Measurements from ENCODE around the gene GDAP2. TPM values are rescaled to one million over a fixed set of nuclear protein-coding genes. Genes with fewer than 3 reads are reported as not detected.

GDAP2 gene
- total RNA-seq, 4 donors from 2014 or later, result 38.7 to 48.9 (median 47.6) TPM

DNA sequence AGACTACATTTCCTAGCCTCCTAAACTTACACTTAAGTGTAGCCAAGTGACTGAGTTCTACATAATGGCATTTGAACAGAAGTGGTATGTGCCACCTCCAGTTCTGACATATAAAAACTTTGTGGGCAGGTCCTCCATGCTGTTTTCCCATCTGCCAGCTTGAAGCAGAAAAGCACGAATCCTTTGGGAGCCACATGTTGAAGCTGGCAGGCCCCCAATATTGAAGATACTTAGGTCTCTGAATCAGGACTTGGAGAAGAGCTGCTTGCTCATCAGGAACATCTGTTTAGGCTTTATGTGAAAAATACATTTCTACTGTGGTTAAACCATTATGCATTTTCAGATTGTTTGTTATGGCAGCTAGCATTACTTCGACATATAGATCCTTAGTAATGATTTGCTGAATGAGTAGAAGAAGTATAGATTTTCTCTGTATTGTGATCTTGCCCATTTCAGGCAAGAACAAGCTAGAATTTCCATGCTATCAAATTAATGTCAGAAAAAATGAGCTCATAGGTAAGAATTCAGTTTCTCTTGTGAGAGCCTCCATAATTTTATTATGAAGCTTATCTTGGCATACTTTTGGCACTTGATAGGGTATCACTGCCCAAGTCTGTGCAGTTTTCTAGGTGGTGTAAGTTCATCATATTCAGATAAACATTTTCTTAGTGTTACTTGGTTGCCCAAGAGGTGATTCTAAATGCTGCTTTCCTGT, 68.4 kb downstream of the GDAP2 start:
- no peak overlapping the region for H3K4me3 ChIP-seq (replicated peaks in 1 of 3)

DNA sequence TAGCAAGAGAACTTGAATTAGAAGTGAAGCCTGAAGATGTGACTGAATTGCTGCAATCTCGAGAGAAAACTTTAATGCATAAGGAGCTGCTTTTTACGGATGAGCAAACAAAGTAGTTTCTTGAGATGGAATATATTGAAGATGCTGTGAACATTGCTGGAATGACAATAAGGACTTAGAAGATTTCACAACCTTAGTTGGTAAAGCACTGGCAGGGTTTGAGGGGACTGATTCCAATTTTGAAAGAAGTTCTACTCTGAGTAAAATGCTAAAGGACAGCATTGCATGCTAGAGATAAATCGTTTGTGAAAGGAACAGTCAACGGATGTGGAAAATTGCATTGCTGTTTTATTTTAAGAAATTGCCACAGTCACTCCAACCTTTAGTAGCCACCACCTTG, 69.5 kb downstream of the GDAP2 start:
- Histone ChIP-seq H3K27ac (no peak overlapping the region), H3K4me3 (replicated peaks in 1 of 3) (no peak overlapping the region), H3K27me3 (no peaks in the 10 kb centered on the region), H3K36me3 (no peaks in the 10 kb centered on the region), H3K9me3 (no peaks in the 10 kb centered on the region), H3K4me1 (no peaks in the 10 kb centered on the region)
- TF ChIP-seq, protein P1, sequence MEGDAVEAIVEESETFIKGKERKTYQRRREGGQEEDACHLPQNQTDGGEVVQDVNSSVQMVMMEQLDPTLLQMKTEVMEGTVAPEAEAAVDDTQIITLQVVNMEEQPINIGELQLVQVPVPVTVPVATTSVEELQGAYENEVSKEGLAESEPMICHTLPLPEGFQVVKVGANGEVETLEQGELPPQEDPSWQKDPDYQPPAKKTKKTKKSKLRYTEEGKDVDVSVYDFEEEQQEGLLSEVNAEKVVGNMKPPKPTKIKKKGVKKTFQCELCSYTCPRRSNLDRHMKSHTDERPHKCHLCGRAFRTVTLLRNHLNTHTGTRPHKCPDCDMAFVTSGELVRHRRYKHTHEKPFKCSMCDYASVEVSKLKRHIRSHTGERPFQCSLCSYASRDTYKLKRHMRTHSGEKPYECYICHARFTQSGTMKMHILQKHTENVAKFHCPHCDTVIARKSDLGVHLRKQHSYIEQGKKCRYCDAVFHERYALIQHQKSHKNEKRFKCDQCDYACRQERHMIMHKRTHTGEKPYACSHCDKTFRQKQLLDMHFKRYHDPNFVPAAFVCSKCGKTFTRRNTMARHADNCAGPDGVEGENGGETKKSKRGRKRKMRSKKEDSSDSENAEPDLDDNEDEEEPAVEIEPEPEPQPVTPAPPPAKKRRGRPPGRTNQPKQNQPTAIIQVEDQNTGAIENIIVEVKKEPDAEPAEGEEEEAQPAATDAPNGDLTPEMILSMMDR (IDR thresholded peaks at IDR 0.05), result no peak
- TF ChIP-seq POLR2A (IDR thresholded peaks at IDR 0.05), result no peak
- intact Hi-C loops (cut with DNase I), result no loop called here
- no peak for DNase-seq
- 80 to 87% methylated on average over 4 of the region's 4 CpGs for WGBS, 2 donors

More for the DNA sequence above, 68.4 kb downstream of the GDAP2 start:
- no peak for DNase-seq
- H3K9me3 ChIP-seq, result no peaks in the 10 kb centered on the region
- 90 to 95% methylated on average over 2 of the region's 2 CpGs for WGBS, 2 donors
- intact Hi-C loops (cut with DNase I), result no loop called here
- no peaks in the 10 kb centered on the region for H3K4me1 ChIP-seq
- peaks cover 3 to 6% of the 10 kb centered on the region in 2 donors for H3K36me3 ChIP-seq
- no peak overlapping the region for H3K27ac ChIP-seq
- H3K27me3 ChIP-seq, result no peaks in the 10 kb centered on the region
- TF ChIP-seq, protein P1 (IDR thresholded peaks at IDR 0.05), result no peak
- no peak for TF ChIP-seq POLR2A (IDR thresholded peaks at IDR 0.05)

DNA sequence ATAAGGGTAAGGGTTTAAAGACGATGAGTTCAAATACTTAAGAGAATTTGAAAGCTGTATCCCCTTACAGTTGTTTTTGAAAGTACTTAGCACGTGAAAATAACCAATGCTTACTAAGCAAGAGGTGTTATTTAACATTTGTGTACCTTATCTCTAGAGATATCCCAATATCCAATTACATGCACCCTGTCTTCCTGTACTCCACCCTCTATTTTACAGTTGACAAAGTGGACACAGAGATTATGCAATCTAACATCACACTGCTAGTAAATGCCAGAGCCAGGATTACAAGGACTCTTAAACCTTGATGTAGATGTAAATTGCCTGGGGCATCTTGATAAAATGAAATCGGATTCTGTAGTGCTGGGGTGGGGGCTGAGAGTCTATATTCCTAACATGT, 72.0 kb downstream of the GDAP2 start:
- no peaks in the 10 kb centered on the region for H3K36me3 ChIP-seq
- H3K27me3 ChIP-seq, result no peaks in the 10 kb centered on the region
- no peaks in the 10 kb centered on the region for H3K9me3 ChIP-seq
- no peak overlapping the region for H3K4me3 ChIP-seq (replicated peaks in 1 of 3)
- no peak overlapping the region for H3K27ac ChIP-seq
- TF ChIP-seq, protein P1 (IDR thresholded peaks at IDR 0.05), result no peak
- TF ChIP-seq POLR2A (IDR thresholded peaks at IDR 0.05), result no peak
- 60 to 66% methylated on average over 3 of the region's 3 CpGs for WGBS, 2 donors
- no peaks in the 10 kb centered on the region for H3K4me1 ChIP-seq
- intact Hi-C loops (cut with DNase I), result no loop called here
- no peak for DNase-seq

DNA sequence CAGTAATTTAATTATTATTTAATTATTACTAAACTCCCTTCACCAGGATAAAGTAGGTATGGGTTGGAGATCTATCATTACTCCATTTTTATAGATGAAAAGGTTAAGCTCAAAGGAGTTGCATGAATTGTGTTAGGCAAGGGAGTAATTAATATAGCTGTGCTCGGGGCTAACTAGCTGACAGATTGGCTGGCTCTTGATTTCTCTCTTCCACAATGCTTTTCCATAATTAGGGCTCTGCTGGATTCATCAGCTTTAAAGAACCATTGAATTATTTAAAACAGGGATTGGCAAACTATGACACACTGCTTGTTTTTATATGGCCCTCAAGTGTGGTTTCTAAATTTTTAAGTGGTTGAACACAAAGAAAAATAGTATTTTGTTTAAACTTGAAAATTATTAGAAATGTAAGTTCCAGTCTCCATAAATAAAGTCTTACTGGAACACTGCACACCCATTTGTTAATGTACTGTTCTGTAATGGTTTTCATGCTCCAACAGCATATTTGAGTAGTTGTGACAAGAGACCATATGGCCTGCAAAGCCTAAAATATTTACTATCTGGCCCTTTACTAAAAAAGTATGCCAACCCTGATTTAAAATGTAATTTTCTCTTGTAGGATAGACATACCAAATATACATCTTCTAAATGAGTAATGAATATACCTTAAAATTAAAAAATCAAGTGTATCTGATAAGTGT, 76.4 kb downstream of the GDAP2 start:
- no peak for DNase-seq
- no peaks in the 10 kb centered on the region for H3K36me3 ChIP-seq
- no peaks in the 10 kb centered on the region for H3K9me3 ChIP-seq
- H3K27me3 ChIP-seq, result no peaks in the 10 kb centered on the region
- no peaks in the 10 kb centered on the region for H3K4me1 ChIP-seq
- TF ChIP-seq, protein P1 (IDR thresholded peaks at IDR 0.05), result no peak
- no peak for TF ChIP-seq POLR2A (IDR thresholded peaks at IDR 0.05)
- intact Hi-C loops (cut with DNase I), result no loop called here
- 84 to 92% methylated on average over 1 of the region's 1 CpG for WGBS, 2 donors
- H3K4me3 ChIP-seq (replicated peaks in 1 of 3), result no peak overlapping the region
- no peak overlapping the region for H3K27ac ChIP-seq

DNA sequence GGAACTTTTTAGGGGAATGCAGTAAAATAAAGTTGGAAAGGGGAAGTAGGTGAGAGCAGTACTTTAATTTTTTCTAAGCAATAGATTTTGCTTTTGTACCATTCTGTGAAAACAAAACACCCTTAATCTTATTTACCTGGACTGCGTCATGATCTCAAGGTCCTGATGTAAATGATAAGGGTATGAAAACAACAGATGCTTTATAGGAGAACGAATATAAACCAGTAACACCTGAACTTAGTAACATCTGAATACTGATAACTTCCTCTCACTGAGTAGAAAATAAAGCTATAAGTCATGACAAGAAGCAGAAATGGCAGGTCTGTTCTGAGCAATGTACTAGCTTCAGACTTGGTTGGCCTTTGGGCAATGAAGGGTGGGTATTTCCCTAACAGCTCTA, 77.7 kb downstream of the GDAP2 start:
- Histone ChIP-seq H3K4me1 (no peaks in the 10 kb centered on the region), H3K27ac (no peak overlapping the region), H3K27me3 (no peaks in the 10 kb centered on the region), H3K9me3 (no peaks in the 10 kb centered on the region), H3K4me3 (replicated peaks in 1 of 3) (no peak overlapping the region), H3K36me3 (no peaks in the 10 kb centered on the region)
- intact Hi-C loops (cut with DNase I), result no loop called here
- DNase-seq, result no peak
- WGBS, 2 donors, result 89 to 94% methylated on average over 2 of the region's 2 CpGs
- TF ChIP-seq, protein P1 (IDR thresholded peaks at IDR 0.05), result no peak
- no peak for TF ChIP-seq POLR2A (IDR thresholded peaks at IDR 0.05)

All from thyroid gland (tissue), 4 donors.